Stimulated activated CD4-positive, alpha-beta T cell treated with anti-CD3 and anti-CD28 coated beads, TNF-alpha, amount 100 ng/mL, for 24 hours (primary cell): ENCODE measurements around the gene PLXNA2.

Experiments used
- DNase-seq, 3 experiments: peaks; one replicate each; pipeline ENCODE4 v3.0.0-alpha.2; 2020; ENCODE audit warnings: low read depth in 3 of 3

Gene PLXNA2

DNA sequence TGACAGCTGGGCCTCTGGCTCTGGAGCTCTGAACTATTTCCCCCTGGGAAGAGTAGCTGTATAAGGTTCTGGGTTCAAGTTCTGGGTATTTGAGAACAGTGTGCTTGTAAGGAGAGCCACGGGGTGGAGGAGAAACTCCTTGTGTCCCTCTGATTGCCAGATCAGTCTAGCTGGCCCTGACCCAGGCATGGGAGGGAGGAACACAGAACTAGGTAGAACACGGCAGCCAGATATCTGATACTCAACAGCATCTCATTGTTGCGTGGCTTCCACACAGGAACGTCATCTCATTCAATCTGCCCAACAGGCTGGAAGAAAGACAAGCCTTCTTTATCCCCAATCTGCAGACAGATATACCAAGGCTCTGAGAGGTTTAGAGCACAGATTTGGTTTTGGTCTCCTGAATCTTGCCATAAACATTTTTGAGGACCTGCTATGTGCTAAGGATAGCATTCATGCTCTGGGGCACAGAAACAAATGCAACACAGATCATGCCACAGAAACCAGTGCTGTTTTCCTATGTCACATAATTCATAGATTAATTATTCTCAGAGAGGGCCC lies 83.8 kb downstream of the PLXNA2 start:
- no peak for DNase-seq

GRCh38 chr1:208159555-208160258 lies 84.5 kb downstream of the PLXNA2 start:
- no peak for DNase-seq

GRCh38 chr1:208158640-208159554 lies 85.3 kb downstream of the PLXNA2 start:
- DNase-seq, result no peak

DNA sequence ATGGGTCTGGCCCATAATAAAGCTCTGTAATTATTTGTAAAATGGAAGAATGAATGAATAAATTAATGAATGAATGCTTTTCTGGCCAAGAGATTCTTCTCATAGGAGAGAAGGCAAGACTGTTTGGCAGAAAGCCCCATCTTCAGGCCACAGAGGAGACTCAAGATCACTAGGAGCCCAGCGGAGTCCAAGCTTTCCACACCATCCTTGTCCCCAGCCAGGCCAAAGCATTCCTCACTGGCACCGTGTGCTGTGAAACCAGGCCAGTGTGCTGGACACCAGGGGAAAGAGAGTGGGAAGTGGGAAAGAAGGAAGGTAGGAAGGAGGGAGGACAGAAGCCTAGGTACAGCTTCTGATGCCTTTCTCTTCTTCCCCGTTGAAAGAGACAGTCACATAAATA lies 86.4 kb downstream of the PLXNA2 start:
- DNase-seq, result no peak

DNA sequence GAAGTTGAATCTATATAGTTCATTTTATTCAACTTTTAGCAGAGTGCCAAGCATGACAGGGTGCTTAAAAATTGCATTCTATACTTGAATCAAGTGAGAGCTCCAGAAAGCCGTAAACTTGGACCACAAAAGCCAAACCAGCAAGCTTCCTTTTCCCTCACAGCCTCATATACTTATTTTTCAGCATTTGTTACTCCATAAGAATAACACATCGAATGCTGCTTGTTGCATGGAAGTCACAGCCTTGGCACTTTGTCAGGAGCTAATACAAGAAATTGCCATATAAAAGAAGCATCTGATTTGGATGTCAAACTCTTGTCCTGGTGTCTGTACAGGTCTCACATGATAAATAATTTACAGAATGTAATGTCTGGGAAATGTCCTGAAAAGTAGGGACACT lies 87.4 kb downstream of the PLXNA2 start:
- DNase-seq, result no peak

GRCh38 chr1:208156310-208156709 lies 87.9 kb downstream of the PLXNA2 start:
- no peak for DNase-seq

- no peak for DNase-seq
Measured at GRCh38 chr1:208154679-208155642, 89.2 kb downstream of the PLXNA2 start.

DNA sequence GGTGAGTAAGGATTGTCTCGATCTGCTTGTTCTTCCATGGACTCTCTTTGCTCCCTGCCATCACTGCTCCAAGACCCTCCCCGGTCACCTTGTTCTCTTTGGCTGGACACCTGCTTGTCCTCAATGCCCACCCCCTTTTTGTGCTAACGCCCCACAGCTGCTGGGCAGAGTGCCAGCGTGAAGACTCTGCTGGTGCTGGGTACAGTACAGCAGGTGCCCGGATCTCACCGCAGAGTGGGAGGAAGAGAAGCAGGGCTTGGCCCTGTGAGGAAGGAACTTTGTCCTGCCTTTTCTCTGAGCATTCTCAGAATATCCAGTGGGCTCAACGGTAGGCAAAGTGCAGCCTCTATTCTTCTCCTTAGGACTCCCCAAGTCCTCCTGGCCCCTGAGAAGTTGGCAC lies 90.1 kb downstream of the PLXNA2 start:
- DNase-seq, result no peak

DNA sequence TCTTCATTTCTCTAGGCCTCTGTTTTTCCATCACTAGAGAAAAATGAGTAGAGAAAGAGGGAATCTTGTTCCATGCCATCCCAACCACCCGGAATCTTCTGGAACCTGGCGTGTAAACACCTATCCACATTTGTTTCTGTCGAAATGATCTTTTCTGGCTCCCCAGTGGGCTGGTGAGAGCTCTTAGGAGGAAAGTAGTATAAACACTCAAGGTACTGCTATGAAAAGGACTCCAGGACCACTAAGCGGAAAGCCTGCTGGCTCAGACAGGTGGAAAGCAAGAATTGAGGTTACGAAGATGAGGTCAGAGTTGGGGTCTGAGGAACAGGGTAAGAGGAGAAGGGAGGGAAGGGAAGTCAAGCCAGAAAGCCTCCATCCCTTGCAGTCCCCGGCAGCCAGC lies 90.8 kb downstream of the PLXNA2 start:
- DNase-seq, result no peak

- no peak for DNase-seq
Measured at GRCh38 chr1:208151728-208152598, 92.2 kb downstream of the PLXNA2 start.

- DNase-seq, result no peak
Measured at GRCh38 chr1:208150833-208151458, 93.2 kb downstream of the PLXNA2 start.

DNA sequence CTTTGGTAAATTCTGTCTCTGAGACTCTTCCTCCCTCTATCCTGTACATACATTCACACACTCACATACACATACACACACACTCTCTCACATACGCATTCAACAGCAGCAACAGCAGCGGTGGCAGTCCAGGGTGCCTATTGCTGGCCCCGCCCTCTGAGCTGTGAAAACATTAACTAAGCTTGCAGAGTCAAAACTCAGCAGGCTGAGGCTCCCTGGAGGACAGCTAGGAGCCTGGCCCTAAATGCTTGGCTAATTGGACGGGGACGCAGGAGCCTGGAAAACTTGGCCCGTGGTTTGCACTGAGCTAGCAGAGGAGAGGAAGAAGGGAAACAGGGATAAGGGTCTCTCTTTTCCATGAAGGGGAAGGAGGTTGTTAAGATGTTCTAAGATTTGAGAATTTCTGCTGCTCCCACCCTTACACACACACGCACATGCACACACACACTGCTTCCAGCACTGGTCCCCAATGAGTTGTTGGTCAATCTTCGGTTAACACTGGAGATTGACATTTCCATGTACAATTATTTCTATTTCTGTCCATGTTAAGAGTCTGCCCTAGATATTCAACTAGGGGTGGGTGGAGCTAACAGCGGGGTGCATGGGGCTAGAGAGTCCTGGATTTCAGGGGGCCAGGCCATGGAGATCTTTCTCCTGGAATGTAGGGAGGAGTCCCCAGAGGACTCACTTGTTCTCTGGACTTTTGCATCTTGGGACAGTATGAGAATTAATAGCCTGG lies 94.2 kb downstream of the PLXNA2 start:
- DNase-seq, result no peak

DNA sequence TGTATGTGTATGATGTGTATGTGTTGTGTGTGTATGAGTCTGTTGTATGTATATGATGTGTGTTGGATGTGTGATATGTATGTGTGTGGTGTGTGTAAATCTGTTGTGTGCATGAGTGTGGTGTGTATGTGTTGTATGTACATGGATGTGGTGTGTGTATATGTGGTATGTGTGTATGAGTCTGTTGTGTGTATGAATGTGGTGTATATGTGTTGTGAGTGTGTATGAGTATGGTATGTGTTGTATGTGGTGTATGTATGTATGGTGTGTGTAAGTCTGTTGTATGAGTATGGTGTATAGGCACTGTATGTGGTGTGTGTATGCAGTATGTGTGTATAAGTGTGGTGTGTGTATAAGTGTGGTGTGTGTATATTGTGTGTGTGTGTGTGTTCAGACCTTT lies 95.0 kb downstream of the PLXNA2 start:
- DNase-seq, result no peak

- no peak for DNase-seq
Measured at GRCh38 chr1:208148380-208148779, 95.8 kb downstream of the PLXNA2 start.

- no peak for DNase-seq
Measured at GRCh38 chr1:208146650-208147049, 97.5 kb downstream of the PLXNA2 start.

GRCh38 chr1:208145167-208145566 lies 99.0 kb downstream of the PLXNA2 start:
- no peak for DNase-seq

- DNase-seq, result no peak
Measured at GRCh38 chr1:208142590-208143382, 101.4 kb downstream of the PLXNA2 start.

GRCh38 chr1:208141610-208142192 lies 102.5 kb downstream of the PLXNA2 start:
- no peak for DNase-seq
